Aorta (tissue), 5 donors: Measurements from ENCODE around the gene TEDC2. TPM values are rescaled to one million over a fixed set of nuclear protein-coding genes. Genes with fewer than 3 reads are reported as not detected.
"Not testable (repeated sequence)": the region's sequence is repeated elsewhere in the genome, so short reads cannot be mapped to it uniquely, and the experiment has no call there.

ENCODE experiments used
- ATAC-seq: fragments of 200-7000 bp; cut with Tn5 transposase; one replicate; pipeline ENCODE4 v1.9.1; 2022; ENCODE audit warnings: moderate library complexity; ENCODE audit not compliant: low FRiP score
- DNase-seq, 2 donors: peaks; one replicate each; pipeline ENCODE4 v3.0.0-alpha.2; 2020
- H3K27ac ChIP-seq, 2 donors: one replicate each; pipeline ENCODE4 v1.5.1; 2013; ENCODE audit warnings: low read length in 2 of 2, mild to moderate bottlenecking in 2 of 2, moderate library complexity in 2 of 2, control low read depth in 1 of 2, inconsistent platforms in 1 of 2, low read depth in 1 of 2
- H3K27me3 ChIP-seq, 2 donors: one replicate each; pipeline ENCODE4 v1.6.1; 2013; ENCODE audit warnings: control low read depth in 1 of 2, low read length in 1 of 2, mild to moderate bottlenecking in 1 of 2, moderate library complexity in 1 of 2; ENCODE audit not compliant: insufficient read depth in 2 of 2, control insufficient read depth in 1 of 2
- H3K36me3 ChIP-seq, 2 donors: one replicate each; pipeline ENCODE4 v1.6.1; 2013; ENCODE audit warnings: control low read depth in 1 of 2, low read length in 1 of 2, mild to moderate bottlenecking in 1 of 2; ENCODE audit not compliant: insufficient read depth in 2 of 2, control insufficient read depth in 1 of 2
- H3K4me1 ChIP-seq, 2 donors: one replicate each; pipeline ENCODE4 v1.6.1; 2013; ENCODE audit warnings: low read length in 2 of 2, control low read depth in 1 of 2, mild to moderate bottlenecking in 1 of 2, moderate library complexity in 1 of 2; ENCODE audit not compliant: insufficient read depth in 2 of 2, control insufficient read depth in 1 of 2
- H3K4me3 ChIP-seq, 2 donors: one replicate each; pipeline ENCODE4 v1.5.1; 2013; ENCODE audit warnings: low read length in 2 of 2, control low read depth in 1 of 2, mild to moderate bottlenecking in 1 of 2
- H3K9me3 ChIP-seq: one replicate; pipeline ENCODE4 v1.6.1; 2013; ENCODE audit warnings: mild to moderate bottlenecking, low read length; ENCODE audit not compliant: control insufficient read depth
- WGBS, 2 donors: extraction: QIAGEN DNeasy Blood & Tissue Kit; methylation state at CpG; one replicate each; pipeline ENCODE4 v1.1.7; 2013; 5-methylcytosine and 5-hydroxymethylcytosine counted together
- intact Hi-C, 2 donors: fragments of 100-400 bp; cut with DNase I; formaldehyde crosslinking; loops; one replicate each; pipeline versions ENCODE4 v1.14.2 to v1.15.0; 2022
- polyA plus RNA-seq, 2 donors: library from polyadenylated mRNA; stranded (reverse); fragments of 200-250 nt; gene quantifications; one replicate each; pipeline ENCODE4 v1.2.3, GENCODE V29; 2013
- total RNA-seq, 2 donors: library from RNA; stranded (reverse); fragmentation: NEBNext Ultra II Directional; extraction: Animal tissue kit (Norgen Biotek cat#: 25700); gene quantifications; one replicate each; pipeline ENCODE4 v1.2.1, GENCODE V29; 2021
- donor health status: healthy with polysubstance abuse.
- donor health status: Bipolar disorder and iron deficiency.
- donor health status: DM: no; HTN: no; CAD: no.
- donor health status: DM: no; HTN: no; CAD: no.
- donor health status: DM: yes; HTN: yes; CAD: no.

TEDC2 gene
- total and polyA plus RNA-seq, 4 donors: 0.38 to 1.6 (median 0.73) TPM

DNA sequence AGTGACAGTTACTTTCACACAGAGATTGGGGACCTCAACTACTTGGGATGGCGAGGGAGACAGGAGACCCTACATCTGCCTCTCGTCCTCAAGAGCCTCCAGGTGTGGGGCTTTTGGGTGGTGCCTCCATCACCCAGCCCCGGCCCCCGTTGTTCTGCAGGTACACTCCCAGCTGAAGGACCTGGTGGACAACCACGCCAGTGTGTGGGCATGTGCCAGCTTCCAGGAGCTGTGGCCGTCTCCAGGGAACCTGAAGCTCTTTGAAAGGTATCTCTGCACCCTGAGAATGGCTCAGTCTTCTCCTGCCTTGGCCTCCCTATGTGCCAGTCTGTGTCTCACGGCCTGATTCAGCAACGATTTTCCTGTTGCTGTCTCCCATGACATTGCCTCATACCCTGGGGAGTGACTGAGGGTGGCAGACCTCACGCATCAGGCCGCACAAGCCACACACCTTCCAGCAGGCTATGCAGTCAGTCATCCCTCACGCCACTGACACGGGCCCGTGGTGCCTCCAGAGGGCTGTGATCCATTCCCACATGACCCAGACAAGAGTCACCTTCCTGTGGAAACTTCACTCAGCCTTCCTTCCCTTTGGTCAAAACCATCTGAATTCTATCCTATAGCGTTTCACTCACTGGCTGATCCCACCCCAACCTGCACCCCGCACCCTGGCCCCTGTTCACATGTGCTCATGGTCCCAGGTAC is 27.0 kb upstream of the TEDC2 start:
- H3K36me3 ChIP-seq: no peaks in the 10 kb centered on the region
- intact Hi-C loops: loop anchor here in 1 of 2 donors (5.0 kb wide), 1 partner anchor 91 kb away; the partner anchor contains the start of gene ABCA3
- 95 to 96% methylated on average over 15 of the region's 15 CpGs for WGBS, 2 donors
- H3K9me3 ChIP-seq: no peaks in the 10 kb centered on the region
- H3K4me3 ChIP-seq: no peak overlapping the region
- H3K4me1 ChIP-seq: no peaks in the 10 kb centered on the region
- H3K27me3 ChIP-seq: no peaks in the 10 kb centered on the region
- no peak for DNase-seq
- ATAC-seq: no peak
- no peak overlapping the region for H3K27ac ChIP-seq

DNA sequence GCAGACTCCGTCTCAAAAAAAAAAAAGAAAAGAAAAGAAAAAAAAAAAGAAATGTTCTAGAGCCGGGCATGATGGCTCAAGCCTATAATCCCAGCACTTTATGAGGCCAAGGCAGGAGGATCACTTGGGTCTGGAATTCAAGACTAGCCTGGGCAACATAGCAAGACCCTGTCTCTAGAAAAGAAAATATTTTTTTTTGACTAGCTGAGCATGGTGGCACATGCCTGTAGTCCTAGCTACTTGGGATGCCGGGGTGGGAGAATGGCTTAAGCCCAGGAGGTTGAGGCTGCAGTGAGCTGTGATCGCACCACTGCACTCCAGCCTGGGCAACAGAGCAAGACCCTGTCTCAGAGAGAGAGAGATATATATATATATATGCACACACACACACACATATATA is 24.7 kb upstream of the TEDC2 start:
- H3K27ac ChIP-seq, intact Hi-C loops, H3K36me3 ChIP-seq, ATAC-seq, H3K4me3 ChIP-seq, H3K27me3 ChIP-seq, H3K4me1 ChIP-seq, H3K9me3 ChIP-seq: not testable (repeated sequence)
- DNase-seq: peak in 1 of 2 donors; percentile 24
- WGBS, 2 donors: 93 to 95% methylated on average over 3 to 4 of the region's 4 CpGs

DNA sequence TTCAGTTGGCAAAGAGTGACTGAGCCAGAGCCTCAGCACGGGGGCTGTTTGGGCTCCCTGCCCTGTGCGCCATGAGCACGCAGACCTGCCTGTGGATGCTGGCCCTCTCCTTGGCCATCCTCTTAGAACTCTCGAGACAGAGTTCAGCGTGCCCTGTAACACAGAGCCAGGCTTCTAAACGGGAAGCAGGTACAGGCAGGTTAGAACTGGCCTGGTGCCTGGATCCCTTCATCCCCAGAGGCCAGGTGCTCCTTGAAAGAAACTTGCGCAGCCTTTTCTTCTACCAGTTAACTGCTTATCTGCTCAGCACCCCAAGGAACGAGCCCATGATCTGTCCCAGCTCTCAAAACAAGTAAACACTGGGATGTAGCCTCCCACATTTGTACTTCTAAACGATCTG is 23.8 kb upstream of the TEDC2 start:
- WGBS, 2 donors: 91 to 95% methylated on average over 9 of the region's 9 CpGs
- H3K36me3 ChIP-seq: no peaks in the 10 kb centered on the region
- no peaks in the 10 kb centered on the region for H3K4me1 ChIP-seq
- no peaks in the 10 kb centered on the region for H3K27me3 ChIP-seq
- ATAC-seq (no peak), DNase-seq (peak in 1 of 2 donors; percentile 48)
- intact Hi-C loops: no loop called here
- no peak overlapping the region for H3K27ac ChIP-seq
- H3K9me3 ChIP-seq: no peaks in the 10 kb centered on the region
- no peak overlapping the region for H3K4me3 ChIP-seq

DNA sequence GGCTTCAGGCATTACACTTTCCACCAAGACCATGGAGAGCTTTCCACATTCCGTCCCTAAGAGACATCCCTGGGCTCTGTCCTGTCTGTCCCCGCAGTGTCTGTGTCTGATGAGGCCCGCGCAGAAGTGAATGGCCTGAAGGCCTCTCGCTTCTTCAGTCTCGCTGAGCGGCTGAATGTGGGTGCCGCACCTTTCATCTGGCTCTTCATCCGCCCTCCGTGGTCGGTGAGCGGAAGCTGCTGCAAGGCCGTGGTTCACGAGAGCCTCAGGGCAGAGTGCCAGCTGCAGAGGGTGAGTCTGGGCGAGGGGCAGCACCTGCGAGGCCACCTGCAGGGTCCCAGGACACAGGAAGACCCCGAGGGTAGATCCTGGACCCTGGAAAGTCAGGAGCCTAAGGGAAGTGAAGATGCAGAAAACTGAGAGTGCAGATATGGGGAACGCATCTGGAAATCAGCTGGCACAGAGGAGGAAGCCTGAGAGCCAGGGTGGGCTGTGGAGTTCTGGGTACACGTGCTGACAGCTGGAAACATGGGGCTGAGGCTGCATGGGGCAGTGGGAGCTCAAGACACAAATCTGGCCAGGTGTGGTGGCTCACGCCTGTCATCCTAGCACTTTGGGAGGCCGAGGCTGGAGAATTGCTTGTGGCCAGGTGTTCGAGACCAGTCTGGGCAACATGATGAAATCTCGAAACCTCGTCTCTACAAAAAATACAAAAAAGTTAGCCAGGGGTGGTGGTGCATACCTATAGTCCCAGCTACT is 22.7 kb upstream of the TEDC2 start:
- no peaks in the 10 kb centered on the region for H3K9me3 ChIP-seq
- H3K27me3 ChIP-seq: no peaks in the 10 kb centered on the region
- H3K27ac ChIP-seq: no peak overlapping the region
- no peaks in the 10 kb centered on the region for H3K4me1 ChIP-seq
- H3K4me3 ChIP-seq: no peak overlapping the region
- ATAC-seq (no peak), DNase-seq (peak in 1 of 2 donors; percentile 65)
- 96% methylated on average over 24 of the region's 24 CpGs for WGBS, 2 donors
- intact Hi-C loops: no loop called here
- no peaks in the 10 kb centered on the region for H3K36me3 ChIP-seq

DNA sequence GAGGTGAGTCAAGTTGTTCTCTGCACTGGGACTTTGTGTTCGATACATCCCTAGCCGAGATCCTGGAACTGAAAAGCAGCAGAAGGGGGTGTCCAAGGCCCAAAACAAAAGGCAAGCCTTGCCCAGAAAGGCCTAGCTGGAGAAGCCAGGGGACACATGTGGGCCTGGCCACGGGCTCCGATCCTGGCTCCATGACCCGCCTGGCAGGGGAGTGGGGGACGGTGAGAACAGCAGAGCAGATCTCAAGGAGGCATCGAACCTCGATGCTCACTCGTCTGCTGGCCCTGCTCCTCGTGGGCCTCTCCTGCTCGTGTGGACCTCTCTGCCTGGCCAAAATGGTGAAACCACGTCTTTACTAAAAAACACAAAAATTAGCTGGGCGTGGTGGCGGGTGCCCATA is 21.8 kb upstream of the TEDC2 start:
- Histone ChIP-seq H3K4me1 (no peaks in the 10 kb centered on the region), H3K4me3 (no peak overlapping the region), H3K27me3 (no peaks in the 10 kb centered on the region), H3K27ac (no peak overlapping the region), H3K9me3 (no peaks in the 10 kb centered on the region), H3K36me3 (no peaks in the 10 kb centered on the region)
- 92 to 94% methylated on average over 14 of the region's 14 CpGs for WGBS, 2 donors
- intact Hi-C loops: no loop called here
- DNase-seq (no peak), ATAC-seq (no peak)

DNA sequence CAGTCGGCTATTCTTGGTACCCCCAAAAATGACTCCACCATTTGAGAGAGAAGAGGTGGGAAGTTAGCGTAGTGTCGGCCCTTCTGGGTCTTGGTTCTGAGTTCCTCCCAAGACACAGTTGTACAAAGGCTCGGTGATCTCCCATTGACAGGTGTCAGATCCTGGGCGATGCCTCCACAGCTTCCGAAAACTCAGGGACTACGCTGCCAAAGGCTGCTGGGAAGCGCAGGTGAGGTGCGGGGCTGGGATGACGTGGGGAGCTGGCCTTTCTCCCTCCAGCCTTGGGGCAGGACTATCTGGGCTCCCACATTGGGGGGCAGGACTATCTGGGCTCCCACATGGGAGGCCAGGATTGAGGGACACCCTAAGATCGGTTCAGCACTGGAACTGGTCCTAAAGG is 20.3 kb upstream of the TEDC2 start:
- H3K4me3 ChIP-seq: no peak overlapping the region
- no peaks in the 10 kb centered on the region for H3K27me3 ChIP-seq
- intact Hi-C loops: no loop called here
- no peak for ATAC-seq
- no peaks in the 10 kb centered on the region for H3K4me1 ChIP-seq
- no peaks in the 10 kb centered on the region for H3K36me3 ChIP-seq
- no peaks in the 10 kb centered on the region for H3K9me3 ChIP-seq
- no peak overlapping the region for H3K27ac ChIP-seq
- no peak for DNase-seq
- 97 to 98% methylated on average over 11 of the region's 11 CpGs for WGBS, 2 donors

DNA sequence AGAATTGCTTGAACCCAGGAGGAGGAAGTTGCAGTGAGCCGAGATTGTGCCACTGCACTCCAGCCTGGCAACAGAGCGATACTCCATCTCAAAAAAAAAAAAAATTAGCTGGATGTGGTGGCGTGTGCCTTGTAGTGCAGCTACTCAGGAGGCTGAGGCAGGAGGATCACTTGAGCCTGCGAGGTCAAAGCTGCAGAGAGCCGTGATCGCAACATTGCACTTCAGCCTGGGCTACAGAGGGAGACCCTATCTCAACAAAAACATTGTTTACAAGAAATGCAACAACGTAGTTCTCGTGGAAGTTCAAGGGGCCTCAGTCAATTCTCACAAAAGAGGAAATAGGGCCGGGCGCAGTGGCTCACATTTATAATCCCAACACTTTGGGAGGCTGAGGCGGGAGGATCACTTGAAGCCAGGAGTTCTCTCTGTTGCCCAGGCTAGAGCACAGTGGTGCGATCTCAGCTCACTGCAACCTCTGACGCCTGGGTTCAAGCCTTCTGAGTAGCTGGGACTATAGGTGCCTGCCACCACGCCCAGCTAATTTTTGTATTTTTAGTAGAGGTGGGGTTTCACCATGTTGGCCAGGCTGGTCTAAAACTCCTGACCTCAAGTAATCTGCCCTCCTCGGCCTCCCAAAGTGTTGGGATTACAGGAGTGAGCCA is 18.6 kb upstream of the TEDC2 start:
- 80 to 81% methylated on average over 15 of the region's 15 CpGs for WGBS, 2 donors
- H3K4me3 ChIP-seq, ATAC-seq, intact Hi-C loops, DNase-seq, H3K36me3 ChIP-seq, H3K9me3 ChIP-seq, H3K4me1 ChIP-seq, H3K27ac ChIP-seq, H3K27me3 ChIP-seq: not testable (repeated sequence)

DNA sequence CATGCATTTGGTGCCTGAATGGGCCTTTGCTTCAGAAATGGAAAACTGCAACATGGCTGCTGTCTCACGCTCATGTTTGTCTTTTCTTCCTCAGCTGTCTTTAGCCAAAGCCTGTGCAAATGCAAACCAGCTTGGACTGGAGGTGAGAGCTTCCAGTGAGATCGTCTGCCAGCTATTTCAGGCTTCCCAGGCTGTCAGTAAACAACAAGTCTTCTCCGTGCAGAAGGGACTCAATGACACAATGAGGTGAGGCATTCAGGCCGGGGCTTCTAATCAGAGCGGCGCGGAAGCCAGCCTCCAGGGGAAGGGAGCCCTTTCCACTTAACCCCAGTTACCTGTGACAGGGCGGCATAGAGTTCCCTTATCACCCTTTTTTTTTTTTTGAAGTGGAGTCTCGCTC is 16.4 kb upstream of the TEDC2 start:
- Histone ChIP-seq H3K27me3 (no peaks in the 10 kb centered on the region), H3K4me3 (no peak overlapping the region), H3K27ac (no peak overlapping the region), H3K9me3 (no peaks in the 10 kb centered on the region), H3K36me3 (no peaks in the 10 kb centered on the region), H3K4me1 (no peaks in the 10 kb centered on the region)
- intact Hi-C loops: no loop called here
- DNase-seq (no peak), ATAC-seq (no peak)
- 93 to 95% methylated on average over 8 to 9 of the region's 9 CpGs for WGBS, 2 donors
